HEK293T (cell line): ENCODE measurements around the gene DNAJC16.
"Not testable (repeated sequence)": the region's sequence is repeated elsewhere in the genome, so short reads cannot be mapped to it uniquely, and the experiment has no call there.

ENCODE experiments used
- CTCF ChIA-PET: fragments of 350-600 bp; formaldehyde crosslinking; extraction: SDS; loops from one replicate; lab custom pipeline; 2021; ENCODE audit warnings: antibody characterized with exemption, inconsistent platforms; lab: Yijun Ruan, JAX
- POLR2A ChIA-PET: fragments of 350-600 bp; formaldehyde crosslinking; extraction: SDS; loops from one replicate; lab custom pipeline; 2020; ENCODE audit warnings: antibody characterized with exemption, inconsistent platforms; lab: Yijun Ruan, JAX
- DNase-seq: peaks from one replicate; pipeline ENCODE4 v3.0.0; 2012; ENCODE audit warnings: mixed read lengths; ENCODE audit errors: extremely low spot score
- ARNT ChIP-seq: fragments of 450-650 bp; IDR thresholded peaks from 2 replicates; pipeline ENCODE4 v1.6.1; 2017; ENCODE audit warnings: mild to moderate bottlenecking
- BHLHE40 ChIP-seq: fragments of 450-650 bp; IDR thresholded peaks from 2 replicates; pipeline ENCODE4 v1.6.1; 2016; ENCODE audit warnings: mild to moderate bottlenecking, moderate library complexity, borderline replicate concordance
- CTBP1 ChIP-seq: fragments of 450-650 bp; IDR thresholded peaks from 2 replicates; pipeline ENCODE4 v1.6.1; 2016; ENCODE audit warnings: borderline replicate concordance
- ELF4 ChIP-seq: fragments of 450-650 bp; IDR thresholded peaks from 2 replicates; pipeline ENCODE4 v1.6.1; 2017; ENCODE audit warnings: antibody characterized with exemption
- FOXA1 ChIP-seq: fragments of 450-650 bp; IDR thresholded peaks from 2 replicates; pipeline ENCODE4 v1.6.1; 2016; ENCODE audit warnings: mild to moderate bottlenecking
- FOXK2 ChIP-seq: fragments of 450-650 bp; IDR thresholded peaks from 2 replicates; pipeline ENCODE4 v1.6.1; 2016; ENCODE audit warnings: mild to moderate bottlenecking
- FOXM1 ChIP-seq: fragments of 450-650 bp; IDR thresholded peaks from 2 replicates; pipeline ENCODE4 v1.6.1; 2017; ENCODE audit warnings: mild to moderate bottlenecking, borderline replicate concordance
- HDGF ChIP-seq: fragments of 450-650 bp; IDR thresholded peaks from 2 replicates; pipeline ENCODE4 v1.6.1; 2017; ENCODE audit warnings: antibody characterized with exemption, borderline replicate concordance
- L3MBTL2 ChIP-seq: fragments of 450-650 bp; conservative IDR thresholded peaks from 2 replicates; pipeline ENCODE4 v1.6.1; 2016; ENCODE audit warnings: mild to moderate bottlenecking
- LEF1 ChIP-seq: fragments of 450-650 bp; IDR thresholded peaks from 2 replicates; pipeline ENCODE4 v1.6.1; 2017; ENCODE audit warnings: mild to moderate bottlenecking, borderline replicate concordance
- NFRKB ChIP-seq: fragments of 450-650 bp; IDR thresholded peaks from 2 replicates; pipeline ENCODE4 v1.6.1; 2016; ENCODE audit warnings: mild to moderate bottlenecking, moderate library complexity
- SP1 ChIP-seq: fragments of 450-650 bp; IDR thresholded peaks from 2 replicates; pipeline ENCODE4 v1.6.1; 2017
- SUZ12 ChIP-seq: fragments of 450-650 bp; IDR thresholded peaks from 2 replicates; pipeline ENCODE4 v1.6.1; 2016; ENCODE audit warnings: mild to moderate bottlenecking
- TARDBP ChIP-seq: fragments of 450-650 bp; IDR thresholded peaks from 2 replicates; pipeline ENCODE4 v1.6.1; 2016
- ZNF384 ChIP-seq: fragments of 450-650 bp; IDR thresholded peaks from 2 replicates; pipeline ENCODE4 v1.6.1; 2016
- TF ChIP-seq, protein P1 (sequence below): fragments of 450-650 bp; IDR thresholded peaks from 2 replicates; pipeline ENCODE4 v1.6.1; 2016

The DNAJC16 gene

DNA sequence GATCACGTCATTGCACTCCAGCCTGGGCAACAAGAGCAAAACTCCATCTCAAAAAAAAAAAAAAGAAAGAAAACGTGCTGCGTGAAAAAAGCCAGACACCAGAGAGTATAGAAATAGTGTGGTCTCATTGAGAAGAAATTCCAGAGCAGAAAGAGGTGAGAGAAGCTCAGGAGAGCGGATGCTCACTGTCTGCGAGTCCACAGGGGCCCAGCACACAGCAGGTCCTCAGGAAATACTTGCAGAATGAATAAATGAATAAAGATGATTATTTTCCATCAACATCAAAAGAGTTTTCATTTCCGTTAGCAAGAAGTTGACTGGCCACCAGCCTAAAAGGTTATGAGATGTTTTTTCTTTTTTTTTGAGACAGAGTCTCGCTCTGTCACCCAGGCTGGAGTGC, 17.1 kb upstream of the DNAJC16 start:
- ChIA-PET CTCF (no interaction called here), POLR2A (no interaction called here)
- no peak for DNase-seq
- TF ChIP-seq, protein P1, sequence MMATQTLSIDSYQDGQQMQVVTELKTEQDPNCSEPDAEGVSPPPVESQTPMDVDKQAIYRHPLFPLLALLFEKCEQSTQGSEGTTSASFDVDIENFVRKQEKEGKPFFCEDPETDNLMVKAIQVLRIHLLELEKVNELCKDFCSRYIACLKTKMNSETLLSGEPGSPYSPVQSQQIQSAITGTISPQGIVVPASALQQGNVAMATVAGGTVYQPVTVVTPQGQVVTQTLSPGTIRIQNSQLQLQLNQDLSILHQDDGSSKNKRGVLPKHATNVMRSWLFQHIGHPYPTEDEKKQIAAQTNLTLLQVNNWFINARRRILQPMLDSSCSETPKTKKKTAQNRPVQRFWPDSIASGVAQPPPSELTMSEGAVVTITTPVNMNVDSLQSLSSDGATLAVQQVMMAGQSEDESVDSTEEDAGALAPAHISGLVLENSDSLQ, result no peak
- no peak for TF ChIP-seq BHLHE40
- no peak for TF ChIP-seq TARDBP
- TF ChIP-seq HDGF, result no peak
- TF ChIP-seq FOXA1, result no peak
- no peak for TF ChIP-seq FOXK2
- TF ChIP-seq ARNT, result no peak
- no peak for TF ChIP-seq FOXM1
- no peak for TF ChIP-seq L3MBTL2
- TF ChIP-seq SP1, result no peak
- TF ChIP-seq ZNF384, result no peak
- no peak for TF ChIP-seq SUZ12
- no peak for TF ChIP-seq CTBP1
- no peak for TF ChIP-seq ELF4
- TF ChIP-seq NFRKB, result no peak
- TF ChIP-seq LEF1, result no peak

GRCh38 chr1:15510611-15511405, 15.8 kb upstream of the DNAJC16 start:
- TF ChIP-seq, protein P1, result no peak
- no peak for TF ChIP-seq HDGF
- no peak for DNase-seq
- CTCF ChIA-PET, result no interaction called here
- POLR2A ChIA-PET, result no interaction called here

GRCh38 chr1:15513192-15513591, 13.5 kb upstream of the DNAJC16 start:
- POLR2A ChIA-PET, result no interaction called here
- CTCF ChIA-PET, result no interaction called here
- DNase-seq, result no peak
- TF ChIP-seq CTBP1 (no peak), HDGF (no peak), ARNT (no peak), FOXA1 (no peak), TARDBP (no peak), FOXM1 (no peak), L3MBTL2 (no peak), SP1 (no peak)

- ChIA-PET POLR2A (no interaction called here), CTCF (no interaction called here)
- DNase-seq, result no peak
- TF ChIP-seq CTBP1, result no peak
- TF ChIP-seq FOXK2, result no peak
- TF ChIP-seq FOXM1, result no peak
- no peak for TF ChIP-seq HDGF
- TF ChIP-seq, protein P1, result no peak
- TF ChIP-seq SUZ12, result no peak
- TF ChIP-seq TARDBP, result no peak
- TF ChIP-seq ELF4, result no peak
- TF ChIP-seq L3MBTL2, result no peak
- no peak for TF ChIP-seq NFRKB
- TF ChIP-seq FOXA1, result no peak
- no peak for TF ChIP-seq LEF1
- TF ChIP-seq BHLHE40, result no peak
These were observed 12.7 kb upstream of the DNAJC16 start for GRCh38 chr1:15513919-15514318.

DNA sequence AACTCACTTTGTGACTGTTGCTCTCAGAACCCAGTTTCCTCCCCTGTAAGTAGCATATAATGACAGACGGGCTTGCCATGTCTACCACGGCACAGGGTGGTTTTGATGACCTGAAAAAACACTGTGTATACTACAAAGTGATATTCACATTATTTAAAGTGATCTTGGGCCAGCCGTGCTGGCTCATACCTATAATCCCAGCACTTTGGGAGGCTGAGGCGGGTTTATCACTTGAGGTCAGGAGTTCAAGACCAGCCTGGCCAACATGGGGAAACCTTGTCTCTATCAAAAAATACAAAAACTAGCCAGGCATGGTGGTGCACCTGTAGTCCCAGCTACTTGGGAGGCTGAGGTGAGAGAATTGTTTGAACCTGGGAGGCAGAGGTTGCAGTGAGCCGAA, 12.1 kb upstream of the DNAJC16 start:
- CTCF ChIA-PET, DNase-seq, POLR2A ChIA-PET: not testable (repeated sequence)

- no peak for TF ChIP-seq FOXA1
- no peak for TF ChIP-seq FOXM1
- TF ChIP-seq L3MBTL2, result no peak
- no peak for TF ChIP-seq NFRKB
- TF ChIP-seq ZNF384, result no peak
- no peak for TF ChIP-seq SP1
- TF ChIP-seq BHLHE40, result no peak
- TF ChIP-seq SUZ12, result no peak
- no peak for TF ChIP-seq CTBP1
- TF ChIP-seq HDGF, result no peak
- TF ChIP-seq, protein P1, result no peak
- TF ChIP-seq LEF1, result no peak
- no peak for TF ChIP-seq TARDBP
- CTCF ChIA-PET, result no interaction called here
- no peak for DNase-seq
- POLR2A ChIA-PET, result no interaction called here
These were observed 11.5 kb upstream of the DNAJC16 start for GRCh38 chr1:15515022-15515663.
